K562 (cell line): ENCODE data around the gene PPTC7. TPM values are rescaled to one million over a fixed set of nuclear protein-coding genes. Genes with fewer than 3 reads are reported as not detected.

Experiments
- ATAC-seq: fragments of 200-7000 bp; cut with Tn5 transposase; 3 replicates; pipeline ENCODE4 v1.9.1; 2020; ENCODE audit warnings: moderate library complexity
- BruUV-seq: library from RNA; stranded (reverse); fragments of 400-500 nt; replicated peaks from 2 replicates; lab custom pipeline; 2021; lab: Mats Ljungman, UMichigan
- CTCF ChIA-PET: fragments of 300-600 bp; formaldehyde crosslinking; extraction: SDS; loops from one replicate; lab custom pipeline; 2021; ENCODE audit warnings: low intra/inter-chr PET ratio; lab: Yijun Ruan, JAX
- POLR2A ChIA-PET: fragments of 300-600, 350-650 bp; sonication (Branson Sonifier 250); formaldehyde crosslinking; extraction: SDS; loops from one replicate; lab custom pipeline; 2021; ENCODE audit warnings: antibody characterized with exemption, inconsistent platforms; lab: Yijun Ruan, JAX
- DNase-seq, 4 experiments: peaks; one replicate each; pipeline versions ENCODE4 v3.0.0 to v3.0.0-alpha.2; 2011 to 2018; ENCODE audit warnings: low spot score in 3 of 4, mixed read lengths in 3 of 4; ENCODE audit errors: extremely low read depth in 1 of 4
- FAIRE-seq: peaks from 2 replicates; lab custom pipeline; 2011; peaks lifted over from hg19 to GRCh38; lab: Jason Lieb, UNC
- H2AFZ ChIP-seq: 2 replicates; pipeline ENCODE4 v1.6.0; 2011; ENCODE audit warnings: low read depth, low read length, control low read depth, inconsistent platforms
- H3K27ac ChIP-seq: fragments of 200-600 bp; 3 replicates; pipeline ENCODE4 v1.8.0; 2011; ENCODE audit warnings: low read depth, mild to moderate bottlenecking, control low read depth, inconsistent platforms, low read length, moderate library complexity, mixed read lengths; ENCODE audit errors: extremely low read depth
- H3K27me3 ChIP-seq, 2 experiments: fragments of 300-600 bp in 1 of 2; 2 replicates in 1 of 2; 3 replicates in 1 of 2; pipeline versions ENCODE4 v1.6.0 to v1.8.0; 2011; ENCODE audit warnings: inconsistent platforms in 2 of 2, low read length in 2 of 2, mild to moderate bottlenecking in 1 of 2, mixed read lengths in 1 of 2, moderate library complexity in 1 of 2; ENCODE audit not compliant: control insufficient read depth in 2 of 2, insufficient read depth in 2 of 2
- H3K36me3 ChIP-seq: fragments of 300-600 bp; 3 replicates; pipeline ENCODE4 v1.8.0; 2011; ENCODE audit warnings: mild to moderate bottlenecking, low read length, inconsistent platforms; ENCODE audit not compliant: control insufficient read depth, insufficient read depth
- H3K4me1 ChIP-seq, 2 experiments: fragments of 200-600 bp in 1 of 2; replicated peaks in 1 of 2; 2 replicates in 1 of 2; 3 replicates in 1 of 2; pipeline versions ENCODE4 v1.5.1 to v1.8.0; 2011; ENCODE audit warnings: inconsistent platforms in 2 of 2, low read length in 2 of 2, mild to moderate bottlenecking in 1 of 2, mixed read lengths in 1 of 2, moderate library complexity in 1 of 2; ENCODE audit not compliant: control insufficient read depth in 2 of 2, insufficient read depth in 2 of 2
- H3K4me2 ChIP-seq: 2 replicates; pipeline ENCODE4 v1.6.1; 2011; ENCODE audit warnings: low read length, control low read depth, inconsistent platforms, mixed read lengths; ENCODE audit not compliant: insufficient read depth
- H3K4me3 ChIP-seq: fragments of 200-600 bp; sonication (generic), shearing (Covaris generic); 2 replicates; pipeline ENCODE4 v1.5.1; 2016; ENCODE audit warnings: control low read depth, inconsistent platforms
- H3K79me2 ChIP-seq: fragments of 200-600 bp; 3 replicates; pipeline ENCODE4 v1.8.0; 2011; ENCODE audit warnings: low read length, inconsistent platforms; ENCODE audit not compliant: control insufficient read depth, insufficient read depth
- H3K9ac ChIP-seq, 2 experiments: 2 replicates each; pipeline versions ENCODE4 v1.6.0 to v1.6.1; 2011; ENCODE audit warnings: low read depth in 2 of 2, low read length in 2 of 2, control low read depth in 1 of 2, inconsistent platforms in 1 of 2, mild to moderate bottlenecking in 1 of 2, mixed read lengths in 1 of 2; ENCODE audit not compliant: insufficient read depth in 1 of 2
- H3K9me1 ChIP-seq: one replicate; pipeline ENCODE4 v1.6.0; 2011; ENCODE audit warnings: inconsistent platforms, mild to moderate bottlenecking, low read length, moderate library complexity; ENCODE audit not compliant: control insufficient read depth, insufficient read depth
- H3K9me3 ChIP-seq: replicated peaks from 2 replicates; pipeline ENCODE4 v1.5.1; 2011; ENCODE audit warnings: low read depth, low read length, inconsistent platforms; ENCODE audit not compliant: control insufficient read depth, insufficient read depth
- H4K20me1 ChIP-seq: replicated peaks from 2 replicates; pipeline ENCODE4 v1.6.1; 2011; ENCODE audit warnings: low read length, inconsistent platforms, mixed read lengths; ENCODE audit not compliant: control insufficient read depth, insufficient read depth
- CBFA2T3 ChIP-seq: fragments of 450-650 bp; IDR thresholded peaks from 2 replicates; pipeline ENCODE4 v1.6.1; 2017
- HDAC3 ChIP-seq: fragments of 450-650 bp; IDR thresholded peaks from 2 replicates; pipeline ENCODE4 v1.6.1; 2018; ENCODE audit warnings: borderline replicate concordance, mild to moderate bottlenecking, moderate library complexity; ENCODE audit not compliant: partially characterized antibody
- HMGN3 ChIP-seq: IDR thresholded peaks from 2 replicates; pipeline ENCODE4 v1.6.1; 2011; ENCODE audit warnings: borderline replicate concordance, low read depth, mild to moderate bottlenecking, mixed read lengths, low read length; ENCODE audit not compliant: insufficient read length; ENCODE audit errors: extremely low read depth
- JUND ChIP-seq, 2 experiments: IDR thresholded peaks; 2 replicates in 1 of 2; 3 replicates in 1 of 2; pipeline ENCODE4 v1.6.1; 2011; ENCODE audit warnings: borderline replicate concordance in 2 of 2, low read depth in 2 of 2, low read length in 2 of 2, improper control_type of control experiment in 1 of 2, missing biosample characterization in 1 of 2, missing genetic modification characterization in 1 of 2, missing genetic modification reagents in 1 of 2
- KAT8 ChIP-seq: fragments of 450-650 bp; IDR thresholded peaks from 2 replicates; pipeline ENCODE4 v1.6.1; 2016; ENCODE audit warnings: low read depth, mild to moderate bottlenecking
- L3MBTL2 ChIP-seq: fragments of 450-650 bp; IDR thresholded peaks from 2 replicates; pipeline ENCODE4 v1.6.1; 2016; ENCODE audit warnings: mild to moderate bottlenecking, moderate library complexity
- NUFIP1 ChIP-seq: fragments of 450-650 bp; IDR thresholded peaks from 2 replicates; pipeline ENCODE4 v1.6.1; 2018; ENCODE audit not compliant: partially characterized antibody
- RBFOX2 ChIP-seq: fragments of 200-400 bp; formaldehyde crosslinking; IDR thresholded peaks from 2 replicates; pipeline ENCODE4 v1.6.1; 2017; ENCODE audit warnings: low read depth, mild to moderate bottlenecking, low read length, moderate library complexity
- SAP30 ChIP-seq: fragments of 200-600 bp; sonication (generic); IDR thresholded peaks from 2 replicates; pipeline ENCODE4 v1.6.1; 2012; ENCODE audit warnings: borderline replicate concordance, low read depth, mild to moderate bottlenecking, moderate library complexity, low read length, control low read depth, inconsistent platforms; ENCODE audit not compliant: insufficient read depth, poor library complexity, severe bottlenecking
- ZNF324 ChIP-seq: fragments of 250-450 bp; sonication (Bioruptor Pico); IDR thresholded peaks from 2 replicates; pipeline ENCODE4 v1.4.0; 2020; ENCODE audit warnings: mild to moderate bottlenecking
- WGBS: fragments of 100-300 bp; shearing (Covaris generic); methylation state at CpG from one replicate; pipeline ENCODE4 v1.1.6; 2016; ENCODE audit warnings: low coverage, mixed read lengths; ENCODE audit not compliant: insufficient coverage; ENCODE audit errors: missing lambda C conversion rate; 5-methylcytosine and 5-hydroxymethylcytosine counted together
- in situ Hi-C: fragments of 300-500 bp; cut with MboI; formaldehyde crosslinking; loops from 4 replicates; pipeline ENCODE4 v1.15.0; 2018; ENCODE audit warnings: inconsistent platforms, mixed read lengths
- intact Hi-C: fragments of 100-400 bp; cut with micrococcal nuclease; formaldehyde crosslinking; loops from 2 replicates; pipeline ENCODE4 v1.14.2; 2022
- polyA plus RNA-seq, 8 experiments: library from polyadenylated mRNA; depleted of rRNA in 4 of 8; stranded (reverse) in 5 of 8; unstranded in 3 of 8; fragments of >200 nt; fragmentation: Nextera tagmentation in 2 of 8; fragmentation: Illumina TruSeq in 1 of 8; extraction: Ambion mirVana in 2 of 8; extraction: Trizol in 1 of 8; gene quantifications; 2 replicates each; pipeline versions ENCODE4 v1.2.1 to v1.2.3, GENCODE V29; 2011 to 2014; ENCODE audit warnings: inconsistent platforms in 1 of 8, missing spikeins in 1 of 8
- total RNA-seq, 7 experiments: library from RNA; depleted of rRNA in 6 of 7; stranded (reverse); fragments of >200 nt in 6 of 7; fragmentation: Illumina TruSeq in 2 of 7; extraction: Trizol in 2 of 7; gene quantifications; 2 replicates each; pipeline versions ENCODE4 v1.2.1 to v1.2.3, GENCODE V29; 2011 to 2021; ENCODE audit warnings: low replicate concordance in 1 of 7
- TF ChIP-seq, protein P1 (sequence below): sonication (generic); formaldehyde crosslinking; IDR thresholded peaks from 2 replicates; pipeline ENCODE4 v1.8.0; 2022; ENCODE audit warnings: mild to moderate bottlenecking, missing genetic modification reagents, borderline replicate concordance
- TF ChIP-seq, protein P2 (sequence below): sonication (generic); formaldehyde crosslinking; IDR thresholded peaks from 2 replicates; pipeline ENCODE4 v1.8.0; 2022; ENCODE audit warnings: mild to moderate bottlenecking, missing genetic modification reagents

Gene PPTC7
- total and polyA plus RNA-seq, 9 of the 15 experiments (the other 6 are each of a cell fraction or from before 2014, with no cell fraction given): 2.6 to 23.1 (median 11.9) TPM

DNA sequence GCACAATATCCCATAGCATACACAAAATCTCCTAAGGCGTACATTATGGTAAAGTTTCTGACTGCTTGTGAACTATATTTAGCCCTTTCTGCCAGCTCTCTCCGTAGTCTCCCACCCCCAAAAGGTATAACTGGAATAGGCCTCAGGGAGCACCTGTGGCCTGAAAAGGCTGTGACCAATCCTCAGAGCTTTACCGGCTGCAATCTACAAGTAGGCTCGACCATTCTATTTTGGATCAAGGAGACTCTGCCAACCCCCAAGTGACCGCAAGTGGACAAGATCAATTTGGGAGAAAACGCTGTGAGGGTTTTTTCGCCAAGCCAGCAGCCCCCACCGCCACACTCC is 1.2 kb downstream of the PPTC7 start (continued):
- peak; percentile 5 for TF ChIP-seq SAP30
- TF ChIP-seq, protein P1, sequence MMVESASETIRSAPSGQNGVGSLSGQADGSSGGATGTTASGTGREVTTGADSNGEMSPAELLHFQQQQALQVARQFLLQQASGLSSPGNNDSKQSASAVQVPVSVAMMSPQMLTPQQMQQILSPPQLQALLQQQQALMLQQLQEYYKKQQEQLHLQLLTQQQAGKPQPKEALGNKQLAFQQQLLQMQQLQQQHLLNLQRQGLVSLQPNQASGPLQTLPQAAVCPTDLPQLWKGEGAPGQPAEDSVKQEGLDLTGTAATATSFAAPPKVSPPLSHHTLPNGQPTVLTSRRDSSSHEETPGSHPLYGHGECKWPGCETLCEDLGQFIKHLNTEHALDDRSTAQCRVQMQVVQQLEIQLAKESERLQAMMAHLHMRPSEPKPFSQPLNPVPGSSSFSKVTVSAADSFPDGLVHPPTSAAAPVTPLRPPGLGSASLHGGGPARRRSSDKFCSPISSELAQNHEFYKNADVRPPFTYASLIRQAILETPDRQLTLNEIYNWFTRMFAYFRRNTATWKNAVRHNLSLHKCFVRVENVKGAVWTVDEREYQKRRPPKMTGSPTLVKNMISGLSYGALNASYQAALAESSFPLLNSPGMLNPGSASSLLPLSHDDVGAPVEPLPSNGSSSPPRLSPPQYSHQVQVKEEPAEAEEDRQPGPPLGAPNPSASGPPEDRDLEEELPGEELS (CRISPR knock-in tag): no peak
- no peak for TF ChIP-seq HDAC3

DNA sequence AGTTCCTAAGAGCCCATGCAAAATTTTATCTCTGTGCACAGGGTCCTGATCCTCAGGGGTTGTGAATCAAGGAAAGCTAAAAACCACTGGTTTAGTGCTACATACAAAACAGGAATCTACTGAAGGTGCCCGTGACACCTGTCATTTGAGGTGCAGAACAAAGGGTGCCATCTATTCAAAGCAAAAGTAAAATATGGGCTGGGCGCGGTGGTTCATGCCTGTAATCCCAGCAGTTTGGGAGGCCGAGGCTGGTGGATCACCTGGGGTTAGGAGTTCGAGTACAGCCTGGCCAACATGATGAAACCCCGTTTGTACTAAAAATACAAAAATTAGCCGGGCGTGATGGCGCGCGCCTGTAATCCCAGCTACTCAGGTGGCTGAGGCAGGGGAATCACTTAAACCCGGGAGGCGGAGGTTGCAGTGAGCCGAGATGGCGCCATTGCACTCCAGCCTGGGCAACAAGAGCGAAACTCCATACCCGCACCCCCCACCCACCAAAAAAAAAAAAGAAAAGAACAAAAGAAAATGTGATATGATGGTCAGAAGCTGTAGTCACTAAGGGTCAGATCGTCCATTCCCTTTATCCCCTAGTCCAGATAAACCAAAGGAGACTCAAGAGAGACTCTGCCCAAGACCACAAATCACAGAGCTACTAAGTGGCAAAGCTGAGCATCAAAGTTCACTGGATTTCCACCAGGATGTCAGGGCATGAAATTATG is 3.4 kb downstream of the PPTC7 start:
- no peak overlapping the region for H3K4me3 ChIP-seq
- H3K9me3 ChIP-seq: no peaks in the 10 kb centered on the region
- CTCF ChIA-PET: no interaction called here
- no peak overlapping the region for H3K9ac ChIP-seq
- peaks cover 87% of the 10 kb centered on the region for H3K79me2 ChIP-seq
- no peak for ATAC-seq
- in situ Hi-C loops: no loop called here
- intact Hi-C loops: no loop called here
- 70% methylated on average over 14 of the region's 18 CpGs for WGBS
- no peaks in the 10 kb centered on the region for H3K27me3 ChIP-seq
- no peak overlapping the region for H3K27ac ChIP-seq
- no TSS peak for BruUV-seq
- peaks cover 31 to 37% of the 10 kb centered on the region in 2 experiments for H3K4me1 ChIP-seq
- POLR2A ChIA-PET: interaction anchor here (0.6 to 1.9 kb wide), 5 partner anchors 14 to 226 kb away, joined by 3 to 12 read pairs (median 3); no protein-coding TSS in a partner anchor
- H2AFZ ChIP-seq: no peak overlapping the region
- no peak for FAIRE-seq
- no peak for DNase-seq
- TF ChIP-seq JUND (IDR thresholded peaks at IDR 0.05; ENCODE audit: borderline replicate concordance, low read depth, low read length) (no peak), JUND (tag; IDR thresholded peaks at IDR 0.05; ENCODE audit: borderline replicate concordance, low read depth, low read length) (no peak), HMGN3 (no peak), KAT8 (no peak), RBFOX2 (0 out of 2 replicates have a peak, but pooled peaks have one; percentile 14), NUFIP1 (no peak), CBFA2T3 (no peak), L3MBTL2 (no peak), ZNF324 (no peak)
- TF ChIP-seq, protein P2, sequence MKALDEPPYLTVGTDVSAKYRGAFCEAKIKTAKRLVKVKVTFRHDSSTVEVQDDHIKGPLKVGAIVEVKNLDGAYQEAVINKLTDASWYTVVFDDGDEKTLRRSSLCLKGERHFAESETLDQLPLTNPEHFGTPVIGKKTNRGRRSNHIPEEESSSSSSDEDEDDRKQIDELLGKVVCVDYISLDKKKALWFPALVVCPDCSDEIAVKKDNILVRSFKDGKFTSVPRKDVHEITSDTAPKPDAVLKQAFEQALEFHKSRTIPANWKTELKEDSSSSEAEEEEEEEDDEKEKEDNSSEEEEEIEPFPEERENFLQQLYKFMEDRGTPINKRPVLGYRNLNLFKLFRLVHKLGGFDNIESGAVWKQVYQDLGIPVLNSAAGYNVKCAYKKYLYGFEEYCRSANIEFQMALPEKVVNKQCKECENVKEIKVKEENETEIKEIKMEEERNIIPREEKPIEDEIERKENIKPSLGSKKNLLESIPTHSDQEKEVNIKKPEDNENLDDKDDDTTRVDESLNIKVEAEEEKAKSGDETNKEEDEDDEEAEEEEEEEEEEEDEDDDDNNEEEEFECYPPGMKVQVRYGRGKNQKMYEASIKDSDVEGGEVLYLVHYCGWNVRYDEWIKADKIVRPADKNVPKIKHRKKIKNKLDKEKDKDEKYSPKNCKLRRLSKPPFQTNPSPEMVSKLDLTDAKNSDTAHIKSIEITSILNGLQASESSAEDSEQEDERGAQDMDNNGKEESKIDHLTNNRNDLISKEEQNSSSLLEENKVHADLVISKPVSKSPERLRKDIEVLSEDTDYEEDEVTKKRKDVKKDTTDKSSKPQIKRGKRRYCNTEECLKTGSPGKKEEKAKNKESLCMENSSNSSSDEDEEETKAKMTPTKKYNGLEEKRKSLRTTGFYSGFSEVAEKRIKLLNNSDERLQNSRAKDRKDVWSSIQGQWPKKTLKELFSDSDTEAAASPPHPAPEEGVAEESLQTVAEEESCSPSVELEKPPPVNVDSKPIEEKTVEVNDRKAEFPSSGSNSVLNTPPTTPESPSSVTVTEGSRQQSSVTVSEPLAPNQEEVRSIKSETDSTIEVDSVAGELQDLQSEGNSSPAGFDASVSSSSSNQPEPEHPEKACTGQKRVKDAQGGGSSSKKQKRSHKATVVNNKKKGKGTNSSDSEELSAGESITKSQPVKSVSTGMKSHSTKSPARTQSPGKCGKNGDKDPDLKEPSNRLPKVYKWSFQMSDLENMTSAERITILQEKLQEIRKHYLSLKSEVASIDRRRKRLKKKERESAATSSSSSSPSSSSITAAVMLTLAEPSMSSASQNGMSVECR (CRISPR knock-in tag): no peak
- TF ChIP-seq, all 486 proteins: peak for 1
- no peaks in the 10 kb centered on the region; the same call in 2 of the 3 replicates for H3K36me3 ChIP-seq
- peaks cover 27% of the 10 kb centered on the region for H4K20me1 ChIP-seq
- no peaks in the 10 kb centered on the region for H3K9me1 ChIP-seq
- peak overlapping the region; percentile 63 for H3K4me2 ChIP-seq
